SIG-M5 treated with dmso at 0.1 percent for 504 hours (cell line): ENCODE data around the gene GPR22.

Source experiments
- DNase-seq: peaks from one replicate; lab custom pipeline; 2025; ENCODE audit not compliant: unreplicated experiment; lab: John Stamatoyannopoulos, UW

Gene GPR22

GRCh38 chr7:107469929-107470328 is at the start of gene GPR22:
Gene GPR22, plus strand, starts transcription at chr7:107470057. Its CDS starts 4,004 bp downstream, at chr7:107474061.
- DNase-seq: no peak

GRCh38 chr7:107427462-107427861 is 42.4 kb upstream of the GPR22 start:
- DNase-seq: no peak

GRCh38 chr7:107428642-107429041 is 41.2 kb upstream of the GPR22 start:
- no peak for DNase-seq

GRCh38 chr7:107430057-107430456 is 39.8 kb upstream of the GPR22 start:
- DNase-seq: no peak

GRCh38 chr7:107432261-107432660 is 37.6 kb upstream of the GPR22 start:
- no peak for DNase-seq

- no peak for DNase-seq
Observed at GRCh38 chr7:107435749-107436148, 34.1 kb upstream of the GPR22 start.

- DNase-seq: no peak
Observed at GRCh38 chr7:107439025-107439424, 30.8 kb upstream of the GPR22 start.

- no peak for DNase-seq
Observed at GRCh38 chr7:107441581-107442422, 28.1 kb upstream of the GPR22 start.

- no peak for DNase-seq
Observed at GRCh38 chr7:107442678-107443077, 27.2 kb upstream of the GPR22 start.

- DNase-seq: no peak
Observed at GRCh38 chr7:107446531-107446930, 23.3 kb upstream of the GPR22 start.

- no peak for DNase-seq
Observed at GRCh38 chr7:107446988-107447387, 22.9 kb upstream of the GPR22 start.

GRCh38 chr7:107450970-107451369 is 18.9 kb upstream of the GPR22 start:
- DNase-seq: no peak

- DNase-seq: no peak
Observed at GRCh38 chr7:107453388-107453787, 16.5 kb upstream of the GPR22 start.

- no peak for DNase-seq
Observed at GRCh38 chr7:107461938-107462533, 7.8 kb upstream of the GPR22 start.

- peak; percentile 8 for DNase-seq
Observed at GRCh38 chr7:107463139-107464078, 6.4 kb upstream of the GPR22 start.

GRCh38 chr7:107464666-107465226 is 5.1 kb upstream of the GPR22 start:
- no peak for DNase-seq

GRCh38 chr7:107467972-107468371 is 1.9 kb upstream of the GPR22 start:
- DNase-seq: no peak

GRCh38 chr7:107468824-107469223 is 1.0 kb upstream of the GPR22 start:
- no peak for DNase-seq

GRCh38 chr7:107471292-107472070 is 1.6 kb downstream of the GPR22 start:
- no peak for DNase-seq

GRCh38 chr7:107472116-107472515 is 2.3 kb downstream of the GPR22 start:
- no peak for DNase-seq
